ENCODE data around the gene BSCL2. TPM values are rescaled to one million over a fixed set of nuclear protein-coding genes. Genes with fewer than 3 reads are reported as not detected.
A peak's percentile ranks its signal among the peaks of the same experiment; 100 is the strongest.

BSCL2 gene
- total and polyA plus RNA-seq, 2 of the 13 experiments (the other 11 are each of a cell fraction or from before 2014, with no cell fraction given): 19.5 to 21.1 TPM

DNA sequence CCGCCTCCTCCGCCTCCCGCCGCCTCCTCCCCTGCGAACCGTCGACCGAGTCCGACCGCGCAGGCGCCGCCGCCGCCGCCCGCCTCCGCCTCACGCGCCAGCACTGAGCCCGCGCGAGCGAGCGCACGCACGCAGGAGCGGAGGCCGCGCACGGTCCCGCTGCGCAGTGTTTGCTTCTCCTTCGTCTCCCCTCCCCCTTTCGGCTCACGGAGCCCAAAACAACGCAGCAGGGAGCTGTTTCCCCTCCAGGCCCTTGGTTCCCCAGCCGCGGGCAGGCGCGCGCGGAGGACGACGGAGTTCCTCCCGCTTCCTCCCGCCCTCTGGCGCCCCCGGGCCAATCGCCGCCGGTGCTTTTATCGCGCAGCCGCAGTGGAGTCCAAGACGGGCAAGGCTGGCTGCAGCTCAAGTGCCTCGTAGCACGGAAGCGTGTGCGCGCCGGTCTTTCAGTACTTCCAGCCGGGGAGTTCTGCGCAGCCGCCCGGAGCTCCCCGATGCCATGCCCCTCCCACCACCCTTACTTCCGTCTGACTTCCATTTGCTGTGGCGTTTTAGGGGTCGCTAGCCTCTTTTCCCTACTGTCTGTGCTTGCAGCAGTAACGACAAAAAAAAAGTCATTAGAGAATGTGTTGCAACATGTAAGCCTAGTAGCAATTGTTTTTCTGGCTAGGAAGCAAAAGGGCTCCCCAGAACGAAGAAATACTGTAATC is 20.1 kb upstream of the BSCL2 start, which contains the start of gene HNRNPUL2 (continued):
- TF ChIP-seq, protein P1, sequence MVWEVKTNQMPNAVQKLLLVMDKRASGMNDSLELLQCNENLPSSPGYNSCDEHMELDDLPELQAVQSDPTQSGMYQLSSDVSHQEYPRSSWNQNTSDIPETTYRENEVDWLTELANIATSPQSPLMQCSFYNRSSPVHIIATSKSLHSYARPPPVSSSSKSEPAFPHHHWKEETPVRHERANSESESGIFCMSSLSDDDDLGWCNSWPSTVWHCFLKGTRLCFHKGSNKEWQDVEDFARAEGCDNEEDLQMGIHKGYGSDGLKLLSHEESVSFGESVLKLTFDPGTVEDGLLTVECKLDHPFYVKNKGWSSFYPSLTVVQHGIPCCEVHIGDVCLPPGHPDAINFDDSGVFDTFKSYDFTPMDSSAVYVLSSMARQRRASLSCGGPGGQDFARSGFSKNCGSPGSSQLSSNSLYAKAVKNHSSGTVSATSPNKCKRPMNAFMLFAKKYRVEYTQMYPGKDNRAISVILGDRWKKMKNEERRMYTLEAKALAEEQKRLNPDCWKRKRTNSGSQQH (CRISPR knock-in tag; IDR thresholded peaks at IDR 0.05; ENCODE audit: low read depth): no peak
- no peak for TF ChIP-seq ZNF234 (CRISPR knock-in tag; conservative IDR thresholded peaks at IDR 0.05)
- peak; percentile 57; the same call in 1 of the 2 replicates for TF ChIP-seq ARNTL (CRISPR knock-in tag; IDR thresholded peaks at IDR 0.05)
- TF ChIP-seq, protein P2, sequence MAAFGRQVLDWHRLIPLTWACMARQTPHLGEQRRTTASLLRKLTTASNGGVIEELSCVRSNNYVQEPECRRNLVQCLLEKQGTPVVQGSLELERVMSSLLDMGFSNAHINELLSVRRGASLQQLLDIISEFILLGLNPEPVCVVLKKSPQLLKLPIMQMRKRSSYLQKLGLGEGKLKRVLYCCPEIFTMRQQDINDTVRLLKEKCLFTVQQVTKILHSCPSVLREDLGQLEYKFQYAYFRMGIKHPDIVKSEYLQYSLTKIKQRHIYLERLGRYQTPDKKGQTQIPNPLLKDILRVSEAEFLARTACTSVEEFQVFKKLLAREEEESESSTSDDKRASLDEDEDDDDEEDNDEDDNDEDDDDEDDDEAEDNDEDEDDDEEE (CRISPR knock-in tag; IDR thresholded peaks at IDR 0.05): peak; percentile 77; the same call in 1 of the 2 replicates
- TF ChIP-seq ZNF30 (CRISPR knock-in tag; IDR thresholded peaks at IDR 0.05): peak; percentile 61; the same call in 1 of the 2 replicates
- no peak for TF ChIP-seq MATR3 (CRISPR knock-in tag; IDR thresholded peaks at IDR 0.05)
- TF ChIP-seq, protein P3, sequence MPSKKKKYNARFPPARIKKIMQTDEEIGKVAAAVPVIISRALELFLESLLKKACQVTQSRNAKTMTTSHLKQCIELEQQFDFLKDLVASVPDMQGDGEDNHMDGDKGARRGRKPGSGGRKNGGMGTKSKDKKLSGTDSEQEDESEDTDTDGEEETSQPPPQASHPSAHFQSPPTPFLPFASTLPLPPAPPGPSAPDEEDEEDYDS (CRISPR knock-in tag; IDR thresholded peaks at IDR 0.05): peak; percentile 82
- TF ChIP-seq ZNF879 (CRISPR knock-in tag; IDR thresholded peaks at IDR 0.05): 0 out of 2 replicates have a peak, but pooled peaks have one; percentile 42
- TF ChIP-seq, protein P4, sequence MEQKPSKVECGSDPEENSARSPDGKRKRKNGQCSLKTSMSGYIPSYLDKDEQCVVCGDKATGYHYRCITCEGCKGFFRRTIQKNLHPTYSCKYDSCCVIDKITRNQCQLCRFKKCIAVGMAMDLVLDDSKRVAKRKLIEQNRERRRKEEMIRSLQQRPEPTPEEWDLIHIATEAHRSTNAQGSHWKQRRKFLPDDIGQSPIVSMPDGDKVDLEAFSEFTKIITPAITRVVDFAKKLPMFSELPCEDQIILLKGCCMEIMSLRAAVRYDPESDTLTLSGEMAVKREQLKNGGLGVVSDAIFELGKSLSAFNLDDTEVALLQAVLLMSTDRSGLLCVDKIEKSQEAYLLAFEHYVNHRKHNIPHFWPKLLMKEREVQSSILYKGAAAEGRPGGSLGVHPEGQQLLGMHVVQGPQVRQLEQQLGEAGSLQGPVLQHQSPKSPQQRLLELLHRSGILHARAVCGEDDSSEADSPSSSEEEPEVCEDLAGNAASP (CRISPR knock-in tag; IDR thresholded peaks at IDR 0.05; ENCODE audit: borderline replicate concordance): peak; percentile 63; the same call in 1 of the 2 replicates
- no peak for TF ChIP-seq NFIC (IDR thresholded peaks at IDR 0.05; ENCODE audit: low read length)
- no peak for TF ChIP-seq EZH2 (conservative IDR thresholded peaks at IDR 0.05; ENCODE audit: low read depth, low read length)
- TF ChIP-seq CHD4 (IDR thresholded peaks at IDR 0.05; ENCODE audit: borderline replicate concordance, low read length): no peak
- no peak for TF ChIP-seq MBNL3 (CRISPR knock-in tag; conservative IDR thresholded peaks at IDR 0.05)
- TF ChIP-seq, protein P5, sequence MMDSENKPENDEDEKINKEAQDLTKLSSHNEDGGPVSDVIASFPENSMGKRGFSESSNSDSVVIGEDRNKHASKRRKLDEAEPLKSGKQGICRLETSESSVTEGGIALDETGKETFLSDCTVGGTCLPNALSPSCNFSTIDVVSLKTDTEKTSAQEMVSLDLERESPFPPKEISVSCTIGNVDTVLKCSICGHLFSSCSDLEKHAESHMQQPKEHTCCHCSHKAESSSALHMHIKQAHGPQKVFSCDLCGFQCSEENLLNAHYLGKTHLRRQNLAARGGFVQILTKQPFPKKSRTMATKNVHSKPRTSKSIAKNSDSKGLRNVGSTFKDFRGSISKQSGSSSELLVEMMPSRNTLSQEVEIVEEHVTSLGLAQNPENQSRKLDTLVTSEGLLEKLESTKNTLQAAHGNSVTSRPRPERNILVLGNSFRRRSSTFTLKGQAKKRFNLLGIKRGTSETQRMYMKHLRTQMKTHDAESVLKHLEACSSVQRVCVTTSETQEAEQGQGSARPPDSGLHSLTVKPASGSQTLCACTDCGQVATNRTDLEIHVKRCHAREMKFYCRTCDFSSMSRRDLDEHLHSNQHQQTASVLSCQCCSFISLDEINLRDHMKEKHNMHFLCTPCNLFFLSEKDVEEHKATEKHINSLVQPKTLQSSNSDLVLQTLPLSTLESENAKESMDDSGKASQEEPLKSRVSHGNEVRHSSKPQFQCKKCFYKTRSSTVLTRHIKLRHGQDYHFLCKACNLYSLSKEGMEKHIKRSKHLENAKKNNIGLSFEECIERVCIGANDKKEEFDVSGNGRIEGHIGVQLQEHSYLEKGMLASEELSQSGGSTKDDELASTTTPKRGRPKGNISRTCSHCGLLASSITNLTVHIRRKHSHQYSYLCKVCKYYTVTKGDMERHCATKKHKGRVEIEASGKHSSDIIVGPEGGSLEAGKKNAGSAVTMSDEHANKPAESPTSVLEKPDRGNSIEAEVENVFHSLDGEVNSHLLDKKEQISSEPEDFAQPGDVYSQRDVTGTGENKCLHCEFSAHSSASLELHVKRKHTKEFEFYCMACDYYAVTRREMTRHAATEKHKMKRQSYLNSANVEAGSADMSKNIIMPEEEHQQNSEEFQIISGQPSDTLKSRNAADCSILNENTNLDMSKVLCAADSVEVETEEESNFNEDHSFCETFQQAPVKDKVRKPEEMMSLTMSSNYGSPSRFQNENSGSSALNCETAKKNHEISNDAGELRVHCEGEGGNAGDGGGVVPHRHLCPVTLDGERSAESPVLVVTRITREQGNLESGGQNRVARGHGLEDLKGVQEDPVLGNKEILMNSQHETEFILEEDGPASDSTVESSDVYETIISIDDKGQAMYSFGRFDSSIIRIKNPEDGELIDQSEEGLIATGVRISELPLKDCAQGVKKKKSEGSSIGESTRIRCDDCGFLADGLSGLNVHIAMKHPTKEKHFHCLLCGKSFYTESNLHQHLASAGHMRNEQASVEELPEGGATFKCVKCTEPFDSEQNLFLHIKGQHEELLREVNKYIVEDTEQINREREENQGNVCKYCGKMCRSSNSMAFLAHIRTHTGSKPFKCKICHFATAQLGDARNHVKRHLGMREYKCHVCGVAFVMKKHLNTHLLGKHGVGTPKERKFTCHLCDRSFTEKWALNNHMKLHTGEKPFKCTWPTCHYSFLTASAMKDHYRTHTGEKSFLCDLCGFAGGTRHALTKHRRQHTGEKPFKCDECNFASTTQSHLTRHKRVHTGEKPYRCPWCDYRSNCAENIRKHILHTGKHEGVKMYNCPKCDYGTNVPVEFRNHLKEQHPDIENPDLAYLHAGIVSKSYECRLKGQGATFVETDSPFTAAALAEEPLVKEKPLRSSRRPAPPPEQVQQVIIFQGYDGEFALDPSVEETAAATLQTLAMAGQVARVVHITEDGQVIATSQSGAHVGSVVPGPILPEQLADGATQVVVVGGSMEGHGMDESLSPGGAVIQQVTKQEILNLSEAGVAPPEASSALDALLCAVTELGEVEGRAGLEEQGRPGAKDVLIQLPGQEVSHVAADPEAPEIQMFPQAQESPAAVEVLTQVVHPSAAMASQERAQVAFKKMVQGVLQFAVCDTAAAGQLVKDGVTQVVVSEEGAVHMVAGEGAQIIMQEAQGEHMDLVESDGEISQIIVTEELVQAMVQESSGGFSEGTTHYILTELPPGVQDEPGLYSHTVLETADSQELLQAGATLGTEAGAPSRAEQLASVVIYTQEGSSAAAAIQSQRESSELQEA (CRISPR knock-in tag; IDR thresholded peaks at IDR 0.05; ENCODE audit: not compliant biosample characterization): no peak
- peak; percentile 97 for TF ChIP-seq ZSCAN21 (CRISPR knock-in tag; IDR thresholded peaks at IDR 0.05; ENCODE audit: borderline replicate concordance)
- peak; percentile 92 for TF ChIP-seq ZNF607 (CRISPR knock-in tag; IDR thresholded peaks at IDR 0.05; ENCODE audit: borderline replicate concordance)
- TF ChIP-seq ATRX (CRISPR knock-in tag; IDR thresholded peaks at IDR 0.05; ENCODE audit: borderline replicate concordance): no peak

All from HepG2 (cell line).